Endothelial cell of hepatic sinusoid (primary cell): ENCODE measurements around the gene ZNF266.

Experiments used
- in situ Hi-C: cut with HindIII; loops from 2 replicates; pipeline ENCODE4 v1.10.0; 2017; ENCODE audit warnings: low sequenced_read_pairs

Gene ZNF266

GRCh38 chr19:9435279-9436268 lies at the start of gene ZNF266:
Gene ZNF266 (minus strand): TSS chr19:9435573. CDS start chr19:9420089, 15,484 bp downstream.
- in situ Hi-C loops: no loop called here

GRCh38 chr19:9485140-9485539 lies 49.8 kb upstream of the ZNF266 start:
- in situ Hi-C loops: no loop called here

- in situ Hi-C loops: no loop called here
Measured at GRCh38 chr19:9474975-9475374, 39.6 kb upstream of the ZNF266 start.

- in situ Hi-C loops: loop anchor here (5.0 kb wide), 1 partner anchor 55 kb away; no protein-coding TSS in a partner anchor
Measured at GRCh38 chr19:9467161-9467560, 31.8 kb upstream of the ZNF266 start.

GRCh38 chr19:9461938-9462337 lies 26.6 kb upstream of the ZNF266 start:
- in situ Hi-C loops: no loop called here

DNA sequence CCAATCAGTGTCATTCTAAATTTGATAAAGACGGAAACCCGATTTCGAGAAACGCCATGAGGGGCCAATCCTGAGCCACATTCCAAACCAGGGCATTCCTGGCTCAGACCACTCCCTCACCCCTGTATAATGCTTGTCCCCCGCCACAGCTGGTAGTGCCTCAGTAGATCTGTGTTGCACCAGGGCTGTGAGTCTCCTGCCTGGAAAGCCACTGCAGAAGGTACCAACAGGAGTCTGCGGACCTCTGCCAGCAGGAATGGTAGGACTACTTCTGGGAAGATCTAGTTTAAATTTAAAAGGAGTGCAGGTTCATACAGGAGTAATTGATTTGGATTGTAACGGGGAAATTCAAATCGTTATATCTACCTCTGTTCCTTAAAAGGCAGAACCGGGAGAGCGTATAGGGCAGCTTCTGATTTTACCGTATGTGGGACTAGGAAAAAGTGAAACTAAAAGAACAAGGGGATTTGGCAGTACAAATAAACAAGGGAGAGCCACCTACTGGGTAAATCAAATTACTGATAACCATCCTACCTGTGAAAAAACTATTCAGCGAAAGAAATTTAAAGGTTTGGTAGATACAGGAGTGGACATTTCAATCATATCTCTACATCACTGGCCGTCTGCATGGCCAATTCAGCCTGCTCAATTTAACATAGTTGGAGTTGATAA lies 20.8 kb upstream of the ZNF266 start:
- in situ Hi-C loops: no loop called here

DNA sequence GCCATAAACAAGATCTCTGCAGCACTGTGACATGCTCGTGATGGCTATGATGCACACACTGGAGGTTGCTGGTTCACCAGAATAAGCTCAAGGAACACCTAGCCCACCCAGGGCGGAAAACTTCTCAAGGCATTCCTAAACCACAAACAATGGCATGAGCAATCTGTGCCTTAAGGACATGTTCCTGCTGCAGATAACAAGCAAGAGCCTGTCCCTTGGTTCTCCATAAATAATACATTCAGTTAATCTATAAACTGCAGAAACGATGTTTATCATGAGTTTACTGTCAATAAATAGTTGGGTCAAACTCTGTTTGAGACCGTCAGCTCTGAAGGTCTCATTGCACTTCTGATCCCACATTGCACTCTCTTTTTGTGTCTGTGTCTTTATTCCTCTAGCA lies 18.6 kb upstream of the ZNF266 start:
- in situ Hi-C loops: no loop called here

- in situ Hi-C loops: no loop called here
Measured at GRCh38 chr19:9445037-9445436, 9.7 kb upstream of the ZNF266 start.

DNA sequence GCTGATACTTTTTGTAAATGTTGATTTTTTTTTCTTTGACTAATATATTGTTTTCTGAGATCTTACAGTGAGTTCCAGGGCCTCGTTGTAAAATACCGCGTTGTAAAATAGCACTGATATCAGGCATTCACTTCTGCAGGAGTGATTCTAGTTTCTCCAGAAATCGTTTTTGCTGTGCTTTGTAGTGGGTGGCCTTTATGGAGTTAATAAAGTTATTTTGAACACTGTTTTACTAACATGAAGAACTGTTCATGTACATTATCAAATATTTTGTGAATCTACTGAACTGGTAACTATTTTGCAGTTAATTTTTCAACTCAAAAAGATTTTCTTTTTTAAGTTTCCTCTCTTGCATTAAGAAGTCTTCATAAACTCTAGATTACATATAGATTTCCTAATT lies 985 bp upstream of the ZNF266 start:
- in situ Hi-C loops: no loop called here

DNA sequence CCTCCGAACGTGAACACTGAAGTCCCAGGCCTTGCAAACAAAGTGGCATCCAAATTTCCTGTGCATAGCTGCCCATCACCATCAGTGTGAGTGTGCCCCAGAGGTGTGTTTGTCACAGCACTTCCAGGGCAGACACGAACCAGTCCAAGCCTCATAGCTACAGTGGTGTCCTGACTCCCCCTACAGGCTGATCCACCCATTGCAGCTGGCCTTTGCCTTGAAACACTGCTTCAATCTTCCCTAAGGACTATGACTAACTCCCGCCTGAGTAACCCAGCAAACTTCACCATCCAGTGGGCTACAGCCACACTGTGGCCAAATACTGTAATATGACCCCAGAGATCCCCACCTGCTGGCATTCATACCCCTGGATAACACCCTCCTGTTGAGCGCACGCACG lies 3.9 kb downstream of the ZNF266 start:
- in situ Hi-C loops: no loop called here

GRCh38 chr19:9430444-9430843 lies 4.9 kb downstream of the ZNF266 start:
- in situ Hi-C loops: no loop called here

- in situ Hi-C loops: no loop called here
Measured at GRCh38 chr19:9427941-9428340, 7.4 kb downstream of the ZNF266 start.

DNA sequence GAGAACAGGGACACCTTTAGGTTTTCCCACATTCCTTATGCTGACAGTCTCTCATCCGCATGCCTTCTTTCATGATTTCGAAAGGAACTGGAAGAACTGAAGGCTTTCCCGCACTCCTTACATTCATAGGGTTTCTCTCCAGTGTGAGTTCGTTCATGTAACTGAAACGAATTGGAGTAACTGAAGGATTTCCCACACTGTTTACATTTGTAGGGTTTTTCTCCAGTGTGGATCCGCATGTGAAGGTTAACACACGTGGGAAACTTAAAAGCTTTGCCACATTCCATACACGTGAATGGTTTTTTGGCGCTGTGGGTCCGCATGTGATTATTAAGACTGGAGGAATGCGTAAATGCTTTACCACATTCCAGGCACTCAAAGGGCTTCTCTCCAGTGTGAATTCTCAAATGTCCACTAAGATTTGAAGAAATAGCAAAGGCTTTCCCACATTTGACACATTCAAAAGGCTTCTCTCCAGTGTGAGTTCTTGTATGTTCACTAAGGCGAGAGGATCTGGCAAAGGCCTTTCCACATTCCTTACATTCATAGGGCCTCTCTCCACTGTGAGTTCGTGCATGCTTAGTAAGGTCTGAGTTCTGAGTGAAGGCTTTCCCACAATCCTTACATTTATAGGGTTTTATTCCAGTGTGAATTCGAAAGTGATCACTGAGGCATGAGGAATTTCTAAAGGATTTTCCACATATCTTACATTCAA lies 22.0 kb downstream of the ZNF266 start:
- in situ Hi-C loops: no loop called here

GRCh38 chr19:9407827-9408226 lies 27.5 kb downstream of the ZNF266 start:
- in situ Hi-C loops: no loop called here

- in situ Hi-C loops: no loop called here
Measured at GRCh38 chr19:9406798-9407352, 28.5 kb downstream of the ZNF266 start.

DNA sequence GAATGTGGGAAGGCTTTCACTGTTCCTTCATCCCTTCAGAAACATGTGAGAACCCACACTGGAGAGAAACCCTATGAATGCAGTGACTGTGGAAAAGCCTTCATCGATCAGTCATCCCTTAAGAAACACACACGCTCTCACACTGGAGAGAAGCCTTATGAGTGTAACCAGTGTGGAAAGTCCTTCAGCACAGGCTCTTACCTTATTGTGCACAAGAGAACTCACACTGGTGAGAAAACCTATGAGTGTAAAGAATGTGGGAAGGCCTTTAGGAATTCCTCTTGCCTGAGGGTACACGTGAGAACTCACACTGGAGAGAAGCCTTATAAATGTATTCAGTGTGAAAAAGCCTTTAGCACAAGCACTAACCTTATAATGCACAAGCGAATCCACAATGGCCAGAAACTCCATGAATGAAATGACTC lies 54.0 kb downstream of the ZNF266 start:
- in situ Hi-C loops: no loop called here

DNA sequence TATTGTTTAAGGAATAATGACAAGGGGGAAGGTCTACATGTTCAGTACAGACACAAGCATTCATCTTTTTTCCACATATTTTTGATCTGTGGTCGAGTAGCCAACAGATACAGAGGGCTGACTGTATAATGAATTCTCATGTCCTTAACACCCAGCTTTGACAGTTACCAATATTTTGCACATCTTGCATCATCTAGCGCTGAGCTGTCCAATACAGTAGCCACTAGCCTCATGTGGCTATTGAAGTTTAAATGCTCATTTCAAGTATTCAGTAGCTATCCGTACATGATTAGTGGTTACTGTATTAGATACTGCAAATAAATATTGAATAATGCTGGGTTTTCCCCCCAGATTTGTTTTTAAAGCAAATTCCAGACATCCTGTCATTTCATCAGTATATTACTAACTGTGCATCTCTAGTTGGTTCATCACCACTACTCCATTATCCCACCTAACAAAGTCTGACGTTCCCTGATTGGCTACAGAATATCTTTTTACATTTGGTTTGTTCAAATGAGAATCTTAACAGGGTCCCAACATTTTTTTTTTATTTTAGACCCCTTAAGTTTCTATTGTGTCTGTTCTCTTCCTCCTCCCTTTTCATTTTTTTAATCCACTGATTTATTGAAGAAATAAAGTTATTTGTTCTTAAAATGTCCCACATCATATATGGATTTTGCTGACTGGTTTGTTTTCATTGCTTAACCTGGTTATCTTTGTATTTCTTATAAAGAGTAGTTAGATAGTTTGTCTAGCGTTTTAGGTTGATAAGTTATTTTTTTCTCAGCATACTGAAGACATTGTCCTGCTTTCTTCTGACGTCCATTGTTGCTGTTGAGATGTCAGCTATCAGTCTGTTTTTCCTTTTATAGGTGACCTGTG lies 64.4 kb downstream of the ZNF266 start:
- in situ Hi-C loops: no loop called here

DNA sequence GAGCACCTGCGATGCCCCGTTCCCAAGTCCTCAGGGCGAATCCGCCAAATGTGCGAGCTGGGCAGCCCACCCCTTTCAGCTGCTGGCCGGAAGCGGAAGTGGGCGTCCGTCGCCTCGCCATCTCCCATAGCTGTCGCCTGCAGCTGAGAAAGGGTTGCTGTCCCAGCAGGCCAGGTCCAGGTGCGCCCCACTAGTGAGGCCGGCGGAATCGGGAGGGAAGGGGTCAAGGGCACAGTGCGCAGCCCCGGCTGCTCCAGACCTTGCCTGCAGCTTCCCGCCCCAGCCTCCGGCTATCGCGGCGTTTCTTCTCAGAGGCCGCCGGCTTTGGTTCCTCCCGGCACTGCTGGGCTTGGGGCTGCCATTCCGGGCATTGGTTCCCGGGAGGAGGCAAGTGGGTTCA lies 72.5 kb downstream of the ZNF266 start, which contains the start of gene ZNF177:
TSS of gene ZNF177 (plus strand) at position 109 of the 400 bp plus-strand sequence. CDS start 15,299 bp downstream, outside the sequence.
- in situ Hi-C loops: no loop called here
